Activated CD4-positive, alpha-beta T cell treated with anti-CD3 and anti-CD28 coated beads, Interleukin-2, amount 50 U/mL, for 1 hour (primary cell): Measurements from ENCODE around the gene FTSJ1.
"Not testable (repeated sequence)": the region's sequence is repeated elsewhere in the genome, so short reads cannot be mapped to it uniquely, and the experiment has no call there.

Experiments used
- DNase-seq: peaks from one replicate; pipeline ENCODE4 v3.0.0-alpha.2; 2020

FTSJ1 gene

GRCh38 chrX:48475774-48476577, at the start of gene FTSJ1:
FTSJ1 (plus strand) TSS chrX:48476199; CDS start chrX:48478048, 1,849 bp downstream.
- peak; percentile 84 for DNase-seq

- DNase-seq = not testable (repeated sequence)
Measured at GRCh38 chrX:48427027-48427716, 48.8 kb upstream of the FTSJ1 start.

GRCh38 chrX:48429606-48430005, 46.4 kb upstream of the FTSJ1 start:
- DNase-seq = not testable (repeated sequence)

GRCh38 chrX:48430166-48430565, 45.8 kb upstream of the FTSJ1 start:
- DNase-seq = not testable (repeated sequence)

- DNase-seq = not testable (repeated sequence)
Measured at GRCh38 chrX:48433713-48434112, 42.3 kb upstream of the FTSJ1 start.

GRCh38 chrX:48447201-48447600, 28.8 kb upstream of the FTSJ1 start:
- DNase-seq = not testable (repeated sequence)

- DNase-seq = no peak
Measured at GRCh38 chrX:48450076-48450475, 25.9 kb upstream of the FTSJ1 start.

GRCh38 chrX:48451708-48452107, 24.3 kb upstream of the FTSJ1 start:
- DNase-seq = no peak

GRCh38 chrX:48456628-48457331, 19.2 kb upstream of the FTSJ1 start:
- DNase-seq = no peak

GRCh38 chrX:48458711-48459110, 17.3 kb upstream of the FTSJ1 start:
- no peak for DNase-seq

GRCh38 chrX:48459483-48459882, 16.5 kb upstream of the FTSJ1 start:
- DNase-seq = no peak

- DNase-seq = no peak
Measured at GRCh38 chrX:48460031-48460430, 16.0 kb upstream of the FTSJ1 start.

- no peak for DNase-seq
Measured at GRCh38 chrX:48460606-48461005, 15.4 kb upstream of the FTSJ1 start.

- no peak for DNase-seq
Measured at GRCh38 chrX:48461830-48462229, 14.2 kb upstream of the FTSJ1 start.

- no peak for DNase-seq
Measured at GRCh38 chrX:48465336-48465933, 10.6 kb upstream of the FTSJ1 start.

GRCh38 chrX:48466696-48467095, 9.3 kb upstream of the FTSJ1 start:
- no peak for DNase-seq

GRCh38 chrX:48467281-48467761, 8.7 kb upstream of the FTSJ1 start:
- DNase-seq = no peak

GRCh38 chrX:48468247-48468671, 7.7 kb upstream of the FTSJ1 start:
- peak; percentile 14 for DNase-seq

GRCh38 chrX:48468693-48469691, 7.0 kb upstream of the FTSJ1 start:
- peak; percentile 30 for DNase-seq

- no peak for DNase-seq
Measured at GRCh38 chrX:48470110-48470832, 5.7 kb upstream of the FTSJ1 start, which contains the start of gene SLC38A5. SLC38A5 (minus strand) TSS chrX:48470260; CDS start chrX:48467924, 2,336 bp downstream.

- no peak for DNase-seq
Measured at GRCh38 chrX:48470833-48471118, 5.2 kb upstream of the FTSJ1 start.
